Measurements from ENCODE around the gene PI4KB. TPM values are rescaled to one million over a fixed set of nuclear protein-coding genes. Genes with fewer than 3 reads are reported as not detected.

Gene PI4KB
- total RNA-seq, 2 experiments from 2014 or later, result 38.0 to 50.6 TPM

DNA sequence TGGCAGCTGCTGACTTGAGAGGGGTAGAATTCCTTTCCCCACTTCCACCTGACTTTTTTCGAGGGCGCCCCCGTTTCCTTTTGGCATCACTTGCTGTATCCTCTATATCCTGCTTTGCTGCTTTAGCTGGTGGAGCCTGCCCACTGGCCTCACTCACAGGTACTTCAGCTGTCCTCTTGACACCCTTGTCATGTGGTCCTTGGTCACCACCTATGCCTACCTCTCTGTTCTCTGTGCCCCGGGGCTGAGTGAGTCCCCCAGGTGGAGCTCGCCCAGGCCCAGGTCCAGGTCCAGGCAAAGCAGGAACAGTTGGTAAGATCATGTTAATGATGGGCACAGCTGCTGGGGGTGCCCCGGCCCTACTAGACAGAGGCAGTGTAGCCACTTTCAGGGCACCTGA, 15.4 kb upstream of the PI4KB start:
- H3K27ac ChIP-seq (ENCODE audit: low read depth, low read length, poor library complexity, severe bottlenecking), result no peak overlapping the region
- POLR2A ChIA-PET, result no interaction called here
- peaks cover 49% of the 10 kb centered on the region for H3K36me3 ChIP-seq (ENCODE audit: insufficient read depth, low read length)
- CTCF ChIA-PET (ENCODE audit: unreplicated experiment), result interaction anchor here (0.6 kb wide), 1 partner anchor 15 kb away, joined by 3 read pairs; the partner anchor contains the start of gene PI4KB
- no peaks in the 10 kb centered on the region for H3K9me3 ChIP-seq (ENCODE audit: low read length)
- BruUV-seq (replicated peaks), result no TSS peak
- H3K4me3 ChIP-seq (ENCODE audit: low read depth, low read length, poor library complexity, severe bottlenecking), result no peak overlapping the region
- peaks cover 18% of the 10 kb centered on the region; the same call in 1 of the 2 replicates for H3K79me2 ChIP-seq (ENCODE audit: insufficient read depth, low read depth, low read length)
- no peak overlapping the region for H3K4me2 ChIP-seq (ENCODE audit: low read length)
- no peak for DNase-seq (ENCODE audit: low spot score)
- H4K20me1 ChIP-seq (ENCODE audit: insufficient read depth, low read length), result no peaks in the 10 kb centered on the region
- H3K4me1 ChIP-seq (ENCODE audit: insufficient read depth, low read length, poor library complexity, severe bottlenecking), result peaks cover 24% of the 10 kb centered on the region
- intact Hi-C loops (cut with micrococcal nuclease; ENCODE audit: unreplicated experiment), result loop anchor here (5.0 kb wide), 1 partner anchor 245 kb away; no protein-coding TSS in a partner anchor
- no peak overlapping the region for H2AFZ ChIP-seq (ENCODE audit: low read length)
- TF ChIP-seq EZH2phosphoT487 (IDR thresholded peaks at IDR 0.05; ENCODE audit: borderline replicate concordance, low read depth, low read length), result no peak
- TF ChIP-seq, protein P1, sequence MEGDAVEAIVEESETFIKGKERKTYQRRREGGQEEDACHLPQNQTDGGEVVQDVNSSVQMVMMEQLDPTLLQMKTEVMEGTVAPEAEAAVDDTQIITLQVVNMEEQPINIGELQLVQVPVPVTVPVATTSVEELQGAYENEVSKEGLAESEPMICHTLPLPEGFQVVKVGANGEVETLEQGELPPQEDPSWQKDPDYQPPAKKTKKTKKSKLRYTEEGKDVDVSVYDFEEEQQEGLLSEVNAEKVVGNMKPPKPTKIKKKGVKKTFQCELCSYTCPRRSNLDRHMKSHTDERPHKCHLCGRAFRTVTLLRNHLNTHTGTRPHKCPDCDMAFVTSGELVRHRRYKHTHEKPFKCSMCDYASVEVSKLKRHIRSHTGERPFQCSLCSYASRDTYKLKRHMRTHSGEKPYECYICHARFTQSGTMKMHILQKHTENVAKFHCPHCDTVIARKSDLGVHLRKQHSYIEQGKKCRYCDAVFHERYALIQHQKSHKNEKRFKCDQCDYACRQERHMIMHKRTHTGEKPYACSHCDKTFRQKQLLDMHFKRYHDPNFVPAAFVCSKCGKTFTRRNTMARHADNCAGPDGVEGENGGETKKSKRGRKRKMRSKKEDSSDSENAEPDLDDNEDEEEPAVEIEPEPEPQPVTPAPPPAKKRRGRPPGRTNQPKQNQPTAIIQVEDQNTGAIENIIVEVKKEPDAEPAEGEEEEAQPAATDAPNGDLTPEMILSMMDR (conservative IDR thresholded peaks at IDR 0.05; ENCODE audit: low read length), result no peak
- H3K9me2 ChIP-seq (ENCODE audit: insufficient read depth, low read length), result no peaks in the 10 kb centered on the region

DNA sequence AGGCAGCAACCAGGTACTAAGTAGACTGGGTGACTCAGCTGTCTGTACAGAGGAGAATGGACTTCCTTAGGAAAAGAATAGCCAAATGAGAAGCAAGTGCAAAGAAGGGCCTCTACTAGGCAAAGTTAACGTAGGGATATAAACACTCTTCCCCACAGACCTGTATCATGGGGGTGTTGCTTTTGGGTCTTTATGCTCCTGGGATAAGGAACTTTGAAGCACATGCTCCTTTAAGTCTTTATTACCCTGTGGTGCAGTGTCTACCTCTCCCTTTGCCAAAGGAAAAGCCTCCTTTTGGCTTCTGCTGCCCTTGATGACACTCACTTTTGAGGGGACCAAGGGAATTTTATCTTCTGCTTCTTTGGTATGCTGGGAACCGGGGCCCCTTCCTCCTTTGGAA, 14.8 kb upstream of the PI4KB start:
- no peak for DNase-seq (ENCODE audit: low spot score)
- no peak overlapping the region for H2AFZ ChIP-seq (ENCODE audit: low read length)
- no peak for TF ChIP-seq EZH2phosphoT487 (IDR thresholded peaks at IDR 0.05; ENCODE audit: borderline replicate concordance, low read depth, low read length)
- TF ChIP-seq, protein P1 (conservative IDR thresholded peaks at IDR 0.05; ENCODE audit: low read length), result no peak
- peak overlapping the region; percentile 49 for H3K27ac ChIP-seq (ENCODE audit: low read depth, low read length, poor library complexity, severe bottlenecking)
- H3K9me2 ChIP-seq (ENCODE audit: insufficient read depth, low read length), result no peaks in the 10 kb centered on the region
- intact Hi-C loops (cut with micrococcal nuclease; ENCODE audit: unreplicated experiment), result loop anchor here (5.0 kb wide), 1 partner anchor 245 kb away; no protein-coding TSS in a partner anchor
- no peaks in the 10 kb centered on the region for H3K9me3 ChIP-seq (ENCODE audit: low read length)
- TSS peak; percentile 28 for BruUV-seq (replicated peaks)
- H4K20me1 ChIP-seq (ENCODE audit: insufficient read depth, low read length), result no peaks in the 10 kb centered on the region
- H3K36me3 ChIP-seq (ENCODE audit: insufficient read depth, low read length), result peaks cover 49% of the 10 kb centered on the region
- POLR2A ChIA-PET, result no interaction called here
- CTCF ChIA-PET (ENCODE audit: unreplicated experiment), result interaction anchor here (0.6 kb wide), 1 partner anchor 15 kb away, joined by 3 read pairs; the partner anchor contains the start of gene PI4KB
- peaks cover 18% of the 10 kb centered on the region; the same call in 1 of the 2 replicates for H3K79me2 ChIP-seq (ENCODE audit: insufficient read depth, low read depth, low read length)
- H3K4me2 ChIP-seq (ENCODE audit: low read length), result no peak overlapping the region
- H3K4me3 ChIP-seq (ENCODE audit: low read depth, low read length, poor library complexity, severe bottlenecking), result no peak overlapping the region
- peaks cover 24% of the 10 kb centered on the region for H3K4me1 ChIP-seq (ENCODE audit: insufficient read depth, low read length, poor library complexity, severe bottlenecking)
